Raji (cell line): ENCODE results near the gene ANGPTL2.

Experiments used
- POLR2A ChIP-seq: IDR thresholded peaks from 2 replicates; pipeline ENCODE4 v1.6.1; 2011; ENCODE audit warnings: low read depth, low read length, control low read depth; ENCODE audit not compliant: insufficient read depth

The ANGPTL2 gene

GRCh38 chr9:127102788-127103187 lies 19.6 kb downstream of the ANGPTL2 start:
- TF ChIP-seq POLR2A: no peak

GRCh38 chr9:127102176-127102575 lies 20.3 kb downstream of the ANGPTL2 start:
- TF ChIP-seq POLR2A: no peak

- TF ChIP-seq POLR2A: no peak
Measured at GRCh38 chr9:127099664-127100063, 22.8 kb downstream of the ANGPTL2 start.

GRCh38 chr9:127098916-127099553 lies 23.4 kb downstream of the ANGPTL2 start:
- no peak for TF ChIP-seq POLR2A

GRCh38 chr9:127097683-127098082 lies 24.8 kb downstream of the ANGPTL2 start:
- TF ChIP-seq POLR2A: no peak

GRCh38 chr9:127096208-127096607 lies 26.2 kb downstream of the ANGPTL2 start:
- no peak for TF ChIP-seq POLR2A

GRCh38 chr9:127095411-127095810 lies 27.0 kb downstream of the ANGPTL2 start:
- no peak for TF ChIP-seq POLR2A

GRCh38 chr9:127093319-127094020 lies 29.0 kb downstream of the ANGPTL2 start:
- TF ChIP-seq POLR2A: no peak

GRCh38 chr9:127092041-127092608 lies 30.3 kb downstream of the ANGPTL2 start:
- TF ChIP-seq POLR2A: no peak

GRCh38 chr9:127091526-127091925 lies 30.9 kb downstream of the ANGPTL2 start:
- no peak for TF ChIP-seq POLR2A

- TF ChIP-seq POLR2A: no peak
Measured at GRCh38 chr9:127090341-127090985, 32.0 kb downstream of the ANGPTL2 start.

GRCh38 chr9:127089631-127090081 lies 32.8 kb downstream of the ANGPTL2 start:
- no peak for TF ChIP-seq POLR2A

- TF ChIP-seq POLR2A: no peak
Measured at GRCh38 chr9:127088724-127089615, 33.5 kb downstream of the ANGPTL2 start.

- no peak for TF ChIP-seq POLR2A
Measured at GRCh38 chr9:127087836-127088235, 34.6 kb downstream of the ANGPTL2 start.

- no peak for TF ChIP-seq POLR2A
Measured at GRCh38 chr9:127087411-127087810, 35.0 kb downstream of the ANGPTL2 start.

GRCh38 chr9:127086771-127087170 lies 35.7 kb downstream of the ANGPTL2 start:
- no peak for TF ChIP-seq POLR2A
